MCF 10A (cell line): ENCODE results near the gene MAN2B2. TPM values are rescaled to one million over a fixed set of nuclear protein-coding genes. Genes with fewer than 3 reads are reported as not detected.

Experiments used
- BruUV-seq: library from RNA; stranded (reverse); fragments of 400-500 nt; replicated peaks from 2 replicates; lab custom pipeline; 2021; lab: Mats Ljungman, UMichigan
- CTCF ChIA-PET: fragments of 300-600 bp; sonication (Branson Sonifier 250); formaldehyde crosslinking; extraction: SDS; loops from one replicate; lab custom pipeline; 2021; ENCODE audit warnings: antibody characterized with exemption, inconsistent platforms; lab: Yijun Ruan, JAX
- POLR2A ChIA-PET: fragments of 300-600, 350-650 bp; sonication (Branson Sonifier 250); formaldehyde crosslinking; extraction: SDS; loops from one replicate; lab custom pipeline; 2020; ENCODE audit warnings: antibody characterized with exemption, inconsistent platforms; lab: Yijun Ruan, JAX
- DNase-seq: peaks from one replicate; pipeline ENCODE4 v3.0.0-alpha.2; 2018; ENCODE audit not compliant: unreplicated experiment
- H3K27ac Mint-ChIP-seq: one replicate; pipeline ENCODE4 v1.8.0; 2022; ENCODE audit warnings: mild to moderate bottlenecking, low read depth, mixed read lengths; ENCODE audit not compliant: unreplicated experiment
- H3K27me3 Mint-ChIP-seq: one replicate; pipeline ENCODE4 v1.8.0; 2022; ENCODE audit warnings: mixed read lengths; ENCODE audit not compliant: insufficient read depth, unreplicated experiment
- H3K36me3 Mint-ChIP-seq: one replicate; pipeline ENCODE4 v1.8.0; 2022; ENCODE audit warnings: mild to moderate bottlenecking, moderate library complexity, mixed read lengths; ENCODE audit not compliant: insufficient read depth, unreplicated experiment
- H3K4me1 Mint-ChIP-seq: one replicate; pipeline ENCODE4 v1.8.0; 2022; ENCODE audit warnings: mixed read lengths; ENCODE audit not compliant: insufficient read depth, unreplicated experiment
- H3K4me3 Mint-ChIP-seq: one replicate; pipeline ENCODE4 v1.8.0; 2022; ENCODE audit warnings: mild to moderate bottlenecking, moderate library complexity, mixed read lengths; ENCODE audit not compliant: unreplicated experiment
- H3K9me3 Mint-ChIP-seq: one replicate; pipeline ENCODE4 v1.8.0; 2022; ENCODE audit warnings: mixed read lengths; ENCODE audit not compliant: unreplicated experiment
- intact Hi-C: fragments of 100-400 bp; cut with micrococcal nuclease; formaldehyde crosslinking; loops from 2 replicates; pipeline ENCODE4 v1.14.1; 2022
- total RNA-seq: library from RNA; stranded (reverse); gene quantifications from 2 replicates; pipeline ENCODE4 v1.2.3, GENCODE V29; 2022
- TF ChIP-seq, protein P1 (sequence below): fragments of 200-600 bp; IDR thresholded peaks from one replicate; pipeline ENCODE4 v1.8.0; 2022; ENCODE audit warnings: antibody characterized with exemption, mild to moderate bottlenecking; ENCODE audit not compliant: unreplicated experiment

Gene MAN2B2
- total RNA-seq, 1 experiment from 2014 or later: 12.5 TPM

DNA sequence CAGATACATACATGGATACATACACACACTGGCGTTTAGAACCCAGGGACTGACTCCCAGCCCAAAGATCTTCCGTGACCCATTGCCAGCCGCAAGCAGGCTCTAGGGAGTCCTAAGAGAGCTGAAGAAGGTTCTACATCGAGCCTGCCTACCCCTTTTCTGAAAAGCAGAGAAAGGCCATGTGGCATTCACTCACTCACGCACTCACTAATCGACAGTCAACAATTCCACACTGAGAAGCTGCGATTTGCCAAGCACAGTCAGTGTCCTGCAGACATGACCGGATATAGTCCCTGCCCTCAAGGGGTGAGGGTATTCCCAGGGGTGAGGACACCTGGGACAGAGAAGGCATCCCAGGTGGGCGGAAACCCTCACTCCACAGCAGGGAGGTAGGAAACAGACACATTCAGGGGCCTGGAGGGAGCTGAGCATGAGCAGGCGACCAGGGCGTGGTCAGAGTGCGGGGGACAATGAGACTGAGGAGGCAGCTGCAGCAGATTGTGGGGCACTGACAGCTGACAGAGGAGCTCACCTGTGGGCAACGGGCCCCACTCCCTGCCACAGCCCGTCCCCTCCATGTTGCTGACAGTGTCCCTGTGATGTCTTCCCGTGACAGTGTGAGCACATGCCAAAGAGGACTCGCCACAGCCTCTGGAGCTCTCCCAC, 13.2 kb upstream of the MAN2B2 start:
- CTCF ChIA-PET: interaction anchor here (0.6 to 1.7 kb wide), 5 partner anchors 15 to 835 kb away, joined by 3 to 10 read pairs (median 3); no protein-coding TSS in a partner anchor
- no TSS peak for BruUV-seq
- POLR2A ChIA-PET: interaction anchor here (1.1 kb wide), 1 partner anchor 71 kb away, joined by 3 read pairs; no protein-coding TSS in a partner anchor

GRCh38 chr4:6562931-6563901, 11.8 kb upstream of the MAN2B2 start:
- peak overlapping the region; percentile 23 for H3K4me3 Mint-ChIP-seq
- DNase-seq: no peak
- POLR2A ChIA-PET: interaction anchor here (0.5 kb wide), 1 partner anchor 125 kb away, joined by 3 read pairs; no protein-coding TSS in a partner anchor

More for the DNA sequence above, 13.2 kb upstream of the MAN2B2 start:
- no peak overlapping the region for H3K4me3 Mint-ChIP-seq
- no peaks in the 10 kb centered on the region for H3K9me3 Mint-ChIP-seq
- intact Hi-C loops: no loop called here
- H3K27me3 Mint-ChIP-seq: peaks cover 53% of the 10 kb centered on the region
- no peaks in the 10 kb centered on the region for H3K36me3 Mint-ChIP-seq
- no peak for DNase-seq
- no peaks in the 10 kb centered on the region for H3K4me1 Mint-ChIP-seq
- no peak overlapping the region for H3K27ac Mint-ChIP-seq
- TF ChIP-seq, protein P1, sequence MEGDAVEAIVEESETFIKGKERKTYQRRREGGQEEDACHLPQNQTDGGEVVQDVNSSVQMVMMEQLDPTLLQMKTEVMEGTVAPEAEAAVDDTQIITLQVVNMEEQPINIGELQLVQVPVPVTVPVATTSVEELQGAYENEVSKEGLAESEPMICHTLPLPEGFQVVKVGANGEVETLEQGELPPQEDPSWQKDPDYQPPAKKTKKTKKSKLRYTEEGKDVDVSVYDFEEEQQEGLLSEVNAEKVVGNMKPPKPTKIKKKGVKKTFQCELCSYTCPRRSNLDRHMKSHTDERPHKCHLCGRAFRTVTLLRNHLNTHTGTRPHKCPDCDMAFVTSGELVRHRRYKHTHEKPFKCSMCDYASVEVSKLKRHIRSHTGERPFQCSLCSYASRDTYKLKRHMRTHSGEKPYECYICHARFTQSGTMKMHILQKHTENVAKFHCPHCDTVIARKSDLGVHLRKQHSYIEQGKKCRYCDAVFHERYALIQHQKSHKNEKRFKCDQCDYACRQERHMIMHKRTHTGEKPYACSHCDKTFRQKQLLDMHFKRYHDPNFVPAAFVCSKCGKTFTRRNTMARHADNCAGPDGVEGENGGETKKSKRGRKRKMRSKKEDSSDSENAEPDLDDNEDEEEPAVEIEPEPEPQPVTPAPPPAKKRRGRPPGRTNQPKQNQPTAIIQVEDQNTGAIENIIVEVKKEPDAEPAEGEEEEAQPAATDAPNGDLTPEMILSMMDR: no peak

GRCh38 chr4:6563935-6564645, 10.9 kb upstream of the MAN2B2 start:
- POLR2A ChIA-PET: no interaction called here
- Mint-ChIP-seq H3K4me1 (peaks cover 6% of the 10 kb centered on the region), H3K36me3 (no peaks in the 10 kb centered on the region), H3K4me3 (no peak overlapping the region), H3K27me3 (peaks cover 31% of the 10 kb centered on the region), H3K27ac (no peak overlapping the region), H3K9me3 (peaks cover 6% of the 10 kb centered on the region)
- no TSS peak for BruUV-seq
- TF ChIP-seq, protein P1: no peak
- intact Hi-C loops: no loop called here
- no peak for DNase-seq
- CTCF ChIA-PET: interaction anchor here (1.0 kb wide), 1 partner anchor 233 kb away, joined by 5 read pairs; no protein-coding TSS in a partner anchor

More at GRCh38 chr4:6562931-6563901, 11.8 kb upstream of the MAN2B2 start:
- no TSS peak for BruUV-seq
- TF ChIP-seq, protein P1: no peak
- Mint-ChIP-seq H3K9me3 (peaks cover 6% of the 10 kb centered on the region), H3K27me3 (peaks cover 39% of the 10 kb centered on the region), H3K4me1 (no peaks in the 10 kb centered on the region), H3K27ac (no peak overlapping the region), H3K36me3 (no peaks in the 10 kb centered on the region)
- CTCF ChIA-PET: interaction anchor here (1.4 to 1.7 kb wide), 2 partner anchors 16 to 312 kb away, joined by 5 to 10 read pairs; no protein-coding TSS in a partner anchor
- intact Hi-C loops: no loop called here
